K562 (cell line): ENCODE measurements around the gene RAB3C. TPM values are rescaled to one million over a fixed set of nuclear protein-coding genes. Genes with fewer than 3 reads are reported as not detected.

Experiments used
- ATAC-seq: fragments of 200-7000 bp; cut with Tn5 transposase; 3 replicates; pipeline ENCODE4 v1.9.1; 2020; ENCODE audit warnings: moderate library complexity
- BruUV-seq: library from RNA; stranded (reverse); fragments of 400-500 nt; replicated peaks from 2 replicates; lab custom pipeline; 2021; lab: Mats Ljungman, UMichigan
- CTCF ChIA-PET: fragments of 300-600 bp; formaldehyde crosslinking; extraction: SDS; loops from one replicate; lab custom pipeline; 2021; ENCODE audit warnings: low intra/inter-chr PET ratio; lab: Yijun Ruan, JAX
- POLR2A ChIA-PET: fragments of 300-600, 350-650 bp; sonication (Branson Sonifier 250); formaldehyde crosslinking; extraction: SDS; loops from one replicate; lab custom pipeline; 2021; ENCODE audit warnings: antibody characterized with exemption, inconsistent platforms; lab: Yijun Ruan, JAX
- DNase-seq, 4 experiments: peaks; one replicate each; pipeline versions ENCODE4 v3.0.0 to v3.0.0-alpha.2; 2011 to 2018; ENCODE audit warnings: low spot score in 3 of 4, mixed read lengths in 3 of 4; ENCODE audit errors: extremely low read depth in 1 of 4
- FAIRE-seq: peaks from 2 replicates; lab custom pipeline; 2011; peaks lifted over from hg19 to GRCh38; lab: Jason Lieb, UNC
- H2AFZ ChIP-seq: 2 replicates; pipeline ENCODE4 v1.6.0; 2011; ENCODE audit warnings: low read depth, low read length, control low read depth, inconsistent platforms
- H3K27ac ChIP-seq: fragments of 200-600 bp; 3 replicates; pipeline ENCODE4 v1.8.0; 2011; ENCODE audit warnings: low read depth, mild to moderate bottlenecking, control low read depth, inconsistent platforms, low read length, moderate library complexity, mixed read lengths; ENCODE audit errors: extremely low read depth
- H3K27me3 ChIP-seq, 2 experiments: fragments of 300-600 bp in 1 of 2; 2 replicates in 1 of 2; 3 replicates in 1 of 2; pipeline versions ENCODE4 v1.6.0 to v1.8.0; 2011; ENCODE audit warnings: inconsistent platforms in 2 of 2, low read length in 2 of 2, mild to moderate bottlenecking in 1 of 2, mixed read lengths in 1 of 2, moderate library complexity in 1 of 2; ENCODE audit not compliant: control insufficient read depth in 2 of 2, insufficient read depth in 2 of 2
- H3K36me3 ChIP-seq: fragments of 300-600 bp; 3 replicates; pipeline ENCODE4 v1.8.0; 2011; ENCODE audit warnings: mild to moderate bottlenecking, low read length, inconsistent platforms; ENCODE audit not compliant: control insufficient read depth, insufficient read depth
- H3K4me1 ChIP-seq, 2 experiments: fragments of 200-600 bp in 1 of 2; replicated peaks in 1 of 2; 2 replicates in 1 of 2; 3 replicates in 1 of 2; pipeline versions ENCODE4 v1.5.1 to v1.8.0; 2011; ENCODE audit warnings: inconsistent platforms in 2 of 2, low read length in 2 of 2, mild to moderate bottlenecking in 1 of 2, mixed read lengths in 1 of 2, moderate library complexity in 1 of 2; ENCODE audit not compliant: control insufficient read depth in 2 of 2, insufficient read depth in 2 of 2
- H3K4me2 ChIP-seq: 2 replicates; pipeline ENCODE4 v1.6.1; 2011; ENCODE audit warnings: low read length, control low read depth, inconsistent platforms, mixed read lengths; ENCODE audit not compliant: insufficient read depth
- H3K4me3 ChIP-seq: fragments of 200-600 bp; sonication (generic), shearing (Covaris generic); 2 replicates; pipeline ENCODE4 v1.5.1; 2016; ENCODE audit warnings: control low read depth, inconsistent platforms
- H3K79me2 ChIP-seq: fragments of 200-600 bp; 3 replicates; pipeline ENCODE4 v1.8.0; 2011; ENCODE audit warnings: low read length, inconsistent platforms; ENCODE audit not compliant: control insufficient read depth, insufficient read depth
- H3K9ac ChIP-seq, 2 experiments: 2 replicates each; pipeline versions ENCODE4 v1.6.0 to v1.6.1; 2011; ENCODE audit warnings: low read depth in 2 of 2, low read length in 2 of 2, control low read depth in 1 of 2, inconsistent platforms in 1 of 2, mild to moderate bottlenecking in 1 of 2, mixed read lengths in 1 of 2; ENCODE audit not compliant: insufficient read depth in 1 of 2
- H3K9me1 ChIP-seq: one replicate; pipeline ENCODE4 v1.6.0; 2011; ENCODE audit warnings: inconsistent platforms, mild to moderate bottlenecking, low read length, moderate library complexity; ENCODE audit not compliant: control insufficient read depth, insufficient read depth
- H3K9me3 ChIP-seq: replicated peaks from 2 replicates; pipeline ENCODE4 v1.5.1; 2011; ENCODE audit warnings: low read depth, low read length, inconsistent platforms; ENCODE audit not compliant: control insufficient read depth, insufficient read depth
- H4K20me1 ChIP-seq: replicated peaks from 2 replicates; pipeline ENCODE4 v1.6.1; 2011; ENCODE audit warnings: low read length, inconsistent platforms, mixed read lengths; ENCODE audit not compliant: control insufficient read depth, insufficient read depth
- FOXP4 ChIP-seq: sonication (generic); formaldehyde crosslinking; IDR thresholded peaks from 2 replicates; pipeline ENCODE4 v1.8.0; 2022; ENCODE audit warnings: mild to moderate bottlenecking, missing genetic modification reagents, borderline replicate concordance
- HCFC1 ChIP-seq: IDR thresholded peaks from 2 replicates; pipeline ENCODE4 v1.6.1; 2012; ENCODE audit warnings: low read depth, low read length, improper control_type of control experiment
- KDM5B ChIP-seq: fragments of 200-600 bp; sonication (generic); IDR thresholded peaks from 2 replicates; pipeline ENCODE4 v1.6.1; 2012; ENCODE audit warnings: low read depth, mild to moderate bottlenecking, moderate library complexity, low read length, control low read depth, inconsistent platforms; ENCODE audit not compliant: insufficient replicate concordance
- NCOA1 ChIP-seq: fragments of 450-650 bp; IDR thresholded peaks from 2 replicates; pipeline ENCODE4 v1.6.1; 2016; ENCODE audit warnings: low read depth
- NONO ChIP-seq, 2 experiments: fragments of 200-400 bp in 1 of 2; fragments of 450-650 bp in 1 of 2; formaldehyde crosslinking in 1 of 2; IDR thresholded peaks; 2 replicates each; pipeline ENCODE4 v1.6.1; 2017; ENCODE audit warnings: low read depth in 2 of 2, mild to moderate bottlenecking in 2 of 2, moderate library complexity in 2 of 2, low read length in 1 of 2
- NR4A1 ChIP-seq, 2 experiments: fragments of 250-450 bp in 1 of 2; fragments of 450-650 bp in 1 of 2; sonication (Bioruptor Pico) in 1 of 2; IDR thresholded peaks; 2 replicates each; pipeline versions ENCODE4 v1.4.0 to v1.6.1; 2016 to 2020; ENCODE audit warnings: mild to moderate bottlenecking in 2 of 2, missing compliant biosample characterization in 1 of 2, missing genetic modification characterization in 1 of 2, moderate library complexity in 1 of 2
- SMARCC2 ChIP-seq: fragments of 450-650 bp; IDR thresholded peaks from 2 replicates; pipeline ENCODE4 v1.6.1; 2017; ENCODE audit warnings: antibody characterized with exemption, moderate library complexity, mild to moderate bottlenecking, low read depth
- USF1 ChIP-seq: sonication (generic); formaldehyde crosslinking; IDR thresholded peaks from 2 replicates; pipeline ENCODE4 v1.9.0; 2022; ENCODE audit warnings: mild to moderate bottlenecking, missing genetic modification reagents
- ZNF140 ChIP-seq: fragments of 250-450 bp; sonication (Bioruptor Pico); IDR thresholded peaks from 2 replicates; pipeline ENCODE4 v1.8.0; 2021; ENCODE audit warnings: moderate library complexity, mild to moderate bottlenecking, inconsistent platforms
- ZNF232 ChIP-seq: sonication (generic); formaldehyde crosslinking; IDR thresholded peaks from 2 replicates; pipeline ENCODE4 v1.8.0; 2022; ENCODE audit warnings: mild to moderate bottlenecking, missing genetic modification reagents
- ZNF239 ChIP-seq: fragments of 250-450 bp; sonication (Bioruptor Pico); IDR thresholded peaks from 2 replicates; pipeline ENCODE4 v1.4.0; 2020; ENCODE audit warnings: mild to moderate bottlenecking
- ZNF696 ChIP-seq: fragments of 250-450 bp; sonication (Bioruptor Pico); conservative IDR thresholded peaks from 2 replicates; pipeline ENCODE4 v1.4.0; 2020; ENCODE audit warnings: mild to moderate bottlenecking, moderate library complexity
- WGBS: fragments of 100-300 bp; shearing (Covaris generic); methylation state at CpG from one replicate; pipeline ENCODE4 v1.1.6; 2016; ENCODE audit warnings: low coverage, mixed read lengths; ENCODE audit not compliant: insufficient coverage; ENCODE audit errors: missing lambda C conversion rate; 5-methylcytosine and 5-hydroxymethylcytosine counted together
- in situ Hi-C: fragments of 300-500 bp; cut with MboI; formaldehyde crosslinking; loops from 4 replicates; pipeline ENCODE4 v1.15.0; 2018; ENCODE audit warnings: inconsistent platforms, mixed read lengths
- intact Hi-C: fragments of 100-400 bp; cut with micrococcal nuclease; formaldehyde crosslinking; loops from 2 replicates; pipeline ENCODE4 v1.14.2; 2022
- polyA plus RNA-seq, 8 experiments: library from polyadenylated mRNA; depleted of rRNA in 4 of 8; stranded (reverse) in 5 of 8; unstranded in 3 of 8; fragments of >200 nt; fragmentation: Nextera tagmentation in 2 of 8; fragmentation: Illumina TruSeq in 1 of 8; extraction: Ambion mirVana in 2 of 8; extraction: Trizol in 1 of 8; gene quantifications; 2 replicates each; pipeline versions ENCODE4 v1.2.1 to v1.2.3, GENCODE V29; 2011 to 2014; ENCODE audit warnings: inconsistent platforms in 1 of 8, missing spikeins in 1 of 8
- total RNA-seq, 7 experiments: library from RNA; depleted of rRNA in 6 of 7; stranded (reverse); fragments of >200 nt in 6 of 7; fragmentation: Illumina TruSeq in 2 of 7; extraction: Trizol in 2 of 7; gene quantifications; 2 replicates each; pipeline versions ENCODE4 v1.2.1 to v1.2.3, GENCODE V29; 2011 to 2021; ENCODE audit warnings: low replicate concordance in 1 of 7
- TF ChIP-seq, protein P1 (sequence below): sonication (generic); formaldehyde crosslinking; IDR thresholded peaks from 2 replicates; pipeline ENCODE4 v1.8.1; 2023; ENCODE audit warnings: mild to moderate bottlenecking, missing genetic modification reagents
- TF ChIP-seq, protein P2 (sequence below): fragments of 450-650 bp; IDR thresholded peaks from 2 replicates; pipeline ENCODE4 v1.7.0; 2016; ENCODE audit warnings: borderline replicate concordance
- TF ChIP-seq, protein P3 (sequence below): fragments of 450-650 bp; IDR thresholded peaks from 2 replicates; pipeline ENCODE4 v1.6.1; 2014; ENCODE audit warnings: low read depth, mild to moderate bottlenecking, moderate library complexity, borderline replicate concordance

RAB3C gene
- total and polyA plus RNA-seq, 9 of the 15 experiments (the other 6 are each of a cell fraction or from before 2014, with no cell fraction given), result not detected

GRCh38 chr5:58711965-58712364 lies 129.1 kb downstream of the RAB3C start:
- Histone ChIP-seq H3K79me2 (no peaks in the 10 kb centered on the region), H4K20me1 (no peaks in the 10 kb centered on the region), H3K27ac (no peak overlapping the region), H2AFZ (no peak overlapping the region), H3K9me1 (no peaks in the 10 kb centered on the region), H3K4me2 (no peak overlapping the region), H3K36me3 (no peaks in the 10 kb centered on the region), H3K9ac (no peak overlapping the region), H3K9me3 (no peaks in the 10 kb centered on the region), H3K4me3 (no peak overlapping the region), H3K4me1 (no peaks in the 10 kb centered on the region), H3K27me3 (no peaks in the 10 kb centered on the region)
- no peak for DNase-seq
- intact Hi-C loops, result no loop called here
- no peak for FAIRE-seq
- 0% methylated on average over 5 of the region's 5 CpGs for WGBS
- in situ Hi-C loops, result no loop called here
- no TSS peak for BruUV-seq
- no peak for ATAC-seq
- CTCF ChIA-PET, result no interaction called here
- POLR2A ChIA-PET, result no interaction called here
- TF ChIP-seq ZNF696 (CRISPR knock-in tag) (no peak), FOXP4 (CRISPR knock-in tag) (no peak), USF1 (CRISPR knock-in tag) (no peak), KDM5B (no peak), SMARCC2 (no peak), NCOA1 (no peak), HCFC1 (no peak), ZNF140 (CRISPR knock-in tag) (no peak), NR4A1 (CRISPR knock-in tag; IDR thresholded peaks at IDR 0.05) (no peak), NR4A1 (tag; IDR thresholded peaks at IDR 0.05) (no peak), ZNF232 (no peak), NONO (IDR thresholded peaks at IDR 0.05; ENCODE audit: low read depth in 2 of 2, low read length in 1 of 2) (no peak), ZNF239 (CRISPR knock-in tag) (no peak)
- TF ChIP-seq, protein P1, sequence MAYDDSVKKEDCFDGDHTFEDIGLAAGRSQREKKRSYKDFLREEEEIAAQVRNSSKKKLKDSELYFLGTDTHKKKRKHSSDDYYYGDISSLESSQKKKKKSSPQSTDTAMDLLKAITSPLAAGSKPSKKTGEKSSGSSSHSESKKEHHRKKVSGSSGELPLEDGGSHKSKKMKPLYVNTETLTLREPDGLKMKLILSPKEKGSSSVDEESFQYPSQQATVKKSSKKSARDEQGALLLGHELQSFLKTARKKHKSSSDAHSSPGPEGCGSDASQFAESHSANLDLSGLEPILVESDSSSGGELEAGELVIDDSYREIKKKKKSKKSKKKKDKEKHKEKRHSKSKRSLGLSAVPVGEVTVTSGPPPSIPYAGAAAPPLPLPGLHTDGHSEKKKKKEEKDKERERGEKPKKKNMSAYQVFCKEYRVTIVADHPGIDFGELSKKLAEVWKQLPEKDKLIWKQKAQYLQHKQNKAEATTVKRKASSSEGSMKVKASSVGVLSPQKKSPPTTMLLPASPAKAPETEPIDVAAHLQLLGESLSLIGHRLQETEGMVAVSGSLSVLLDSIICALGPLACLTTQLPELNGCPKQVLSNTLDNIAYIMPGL (CRISPR knock-in tag), result no peak
- TF ChIP-seq, protein P2, sequence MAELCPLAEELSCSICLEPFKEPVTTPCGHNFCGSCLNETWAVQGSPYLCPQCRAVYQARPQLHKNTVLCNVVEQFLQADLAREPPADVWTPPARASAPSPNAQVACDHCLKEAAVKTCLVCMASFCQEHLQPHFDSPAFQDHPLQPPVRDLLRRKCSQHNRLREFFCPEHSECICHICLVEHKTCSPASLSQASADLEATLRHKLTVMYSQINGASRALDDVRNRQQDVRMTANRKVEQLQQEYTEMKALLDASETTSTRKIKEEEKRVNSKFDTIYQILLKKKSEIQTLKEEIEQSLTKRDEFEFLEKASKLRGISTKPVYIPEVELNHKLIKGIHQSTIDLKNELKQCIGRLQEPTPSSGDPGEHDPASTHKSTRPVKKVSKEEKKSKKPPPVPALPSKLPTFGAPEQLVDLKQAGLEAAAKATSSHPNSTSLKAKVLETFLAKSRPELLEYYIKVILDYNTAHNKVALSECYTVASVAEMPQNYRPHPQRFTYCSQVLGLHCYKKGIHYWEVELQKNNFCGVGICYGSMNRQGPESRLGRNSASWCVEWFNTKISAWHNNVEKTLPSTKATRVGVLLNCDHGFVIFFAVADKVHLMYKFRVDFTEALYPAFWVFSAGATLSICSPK, result no peak
- TF ChIP-seq, protein P3, sequence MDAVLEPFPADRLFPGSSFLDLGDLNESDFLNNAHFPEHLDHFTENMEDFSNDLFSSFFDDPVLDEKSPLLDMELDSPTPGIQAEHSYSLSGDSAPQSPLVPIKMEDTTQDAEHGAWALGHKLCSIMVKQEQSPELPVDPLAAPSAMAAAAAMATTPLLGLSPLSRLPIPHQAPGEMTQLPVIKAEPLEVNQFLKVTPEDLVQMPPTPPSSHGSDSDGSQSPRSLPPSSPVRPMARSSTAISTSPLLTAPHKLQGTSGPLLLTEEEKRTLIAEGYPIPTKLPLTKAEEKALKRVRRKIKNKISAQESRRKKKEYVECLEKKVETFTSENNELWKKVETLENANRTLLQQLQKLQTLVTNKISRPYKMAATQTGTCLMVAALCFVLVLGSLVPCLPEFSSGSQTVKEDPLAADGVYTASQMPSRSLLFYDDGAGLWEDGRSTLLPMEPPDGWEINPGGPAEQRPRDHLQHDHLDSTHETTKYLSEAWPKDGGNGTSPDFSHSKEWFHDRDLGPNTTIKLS, result no peak
